Measurements from ENCODE around the gene SLC26A9.

Gene SLC26A9

GRCh38 chr1:205961405-205961804, 18.1 kb upstream of the SLC26A9 start:
- Histone ChIP-seq H3K9me3 (replicated peaks; ENCODE audit: low read length) (no peaks in the 10 kb centered on the region), H3K4me3 (ENCODE audit: low read length) (no peak overlapping the region), H3K4me1 (ENCODE audit: control insufficient read depth, insufficient read depth, low read length) (peaks cover 7% of the 10 kb centered on the region), H3K4me2 (ENCODE audit: low read length) (no peak overlapping the region), H3K9ac (ENCODE audit: low read depth, low read length) (no peak overlapping the region), H3K27me3 (ENCODE audit: control insufficient read depth, insufficient read depth, low read length) (peaks cover 56% of the 10 kb centered on the region), H3K36me3 (ENCODE audit: insufficient read depth, low read length) (no peaks in the 10 kb centered on the region)

DNA sequence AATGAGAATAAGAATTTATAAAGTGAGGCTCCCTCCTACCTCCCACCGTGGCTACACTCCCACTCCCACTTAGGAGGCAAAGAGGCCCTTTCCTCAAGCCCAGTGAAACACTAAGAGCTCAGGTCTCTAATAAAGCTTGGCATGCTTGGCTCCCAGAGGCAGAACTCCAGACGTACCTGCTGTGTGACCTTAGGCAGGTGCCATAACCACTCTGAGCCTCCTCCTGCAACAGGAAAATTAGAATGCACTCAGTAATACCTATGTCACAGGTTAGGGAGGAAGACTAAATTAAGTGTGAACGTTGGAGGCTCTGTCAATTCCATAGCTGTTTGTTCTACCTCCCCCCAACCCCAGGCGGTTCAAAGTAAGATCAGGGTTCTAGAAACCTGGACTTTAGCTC, 16.5 kb upstream of the SLC26A9 start:
- Histone ChIP-seq H3K4me2 (ENCODE audit: low read length) (no peak overlapping the region), H3K4me1 (ENCODE audit: control insufficient read depth, insufficient read depth, low read length) (peaks cover 7% of the 10 kb centered on the region), H3K36me3 (ENCODE audit: insufficient read depth, low read length) (no peaks in the 10 kb centered on the region), H3K27me3 (ENCODE audit: control insufficient read depth, insufficient read depth, low read length) (peaks cover 59% of the 10 kb centered on the region), H3K4me3 (ENCODE audit: low read length) (no peak overlapping the region), H3K9me3 (replicated peaks; ENCODE audit: low read length) (no peaks in the 10 kb centered on the region), H3K9ac (ENCODE audit: low read depth, low read length) (no peak overlapping the region)

- no peak overlapping the region for H3K4me3 ChIP-seq (ENCODE audit: low read length)
- no peak overlapping the region for H3K9ac ChIP-seq (ENCODE audit: low read depth, low read length)
- peaks cover 59% of the 10 kb centered on the region for H3K27me3 ChIP-seq (ENCODE audit: control insufficient read depth, insufficient read depth, low read length)
- H3K9me3 ChIP-seq (replicated peaks; ENCODE audit: low read length): no peaks in the 10 kb centered on the region
- H3K36me3 ChIP-seq (ENCODE audit: insufficient read depth, low read length): no peaks in the 10 kb centered on the region
- no peak overlapping the region for H3K4me2 ChIP-seq (ENCODE audit: low read length)
- peaks cover 13% of the 10 kb centered on the region for H3K4me1 ChIP-seq (ENCODE audit: control insufficient read depth, insufficient read depth, low read length)
Measured at GRCh38 chr1:205955499-205955898, 12.2 kb upstream of the SLC26A9 start.

DNA sequence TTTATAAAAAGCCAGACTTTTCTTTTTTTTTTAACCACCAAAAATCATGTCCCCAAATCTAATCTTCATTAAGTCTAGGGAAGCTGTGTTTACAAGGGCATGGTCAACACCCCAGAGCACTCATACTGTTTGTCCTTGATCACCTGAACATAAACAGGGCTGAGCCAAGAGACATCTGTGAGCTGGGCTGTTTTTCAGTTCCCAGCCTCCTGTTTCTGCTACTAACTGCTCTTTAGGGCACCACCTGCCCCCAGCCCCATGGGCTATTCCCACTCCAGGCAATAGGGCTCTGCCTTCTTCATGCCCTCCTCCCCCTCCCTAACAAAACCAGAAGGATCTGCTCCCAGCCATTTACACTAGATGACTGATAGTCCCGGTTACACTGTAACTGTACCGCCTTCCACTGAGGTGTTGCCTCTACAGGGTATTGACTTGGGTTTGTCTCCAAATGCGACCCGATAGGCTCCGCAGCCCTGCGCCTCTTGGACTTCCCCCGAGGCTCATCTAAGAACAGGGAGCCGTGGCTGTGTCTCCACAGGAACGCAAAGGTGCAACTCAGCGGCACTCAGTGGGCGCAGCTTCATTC, 11.7 kb upstream of the SLC26A9 start:
- no peak overlapping the region for H3K9ac ChIP-seq (ENCODE audit: low read depth, low read length)
- no peaks in the 10 kb centered on the region for H3K36me3 ChIP-seq (ENCODE audit: insufficient read depth, low read length)
- no peak overlapping the region for H3K4me2 ChIP-seq (ENCODE audit: low read length)
- no peaks in the 10 kb centered on the region for H3K9me3 ChIP-seq (replicated peaks; ENCODE audit: low read length)
- peaks cover 54% of the 10 kb centered on the region for H3K27me3 ChIP-seq (ENCODE audit: control insufficient read depth, insufficient read depth, low read length)
- H3K4me1 ChIP-seq (ENCODE audit: control insufficient read depth, insufficient read depth, low read length): peaks cover 19% of the 10 kb centered on the region
- H3K4me3 ChIP-seq (ENCODE audit: low read length): no peak overlapping the region

- peaks cover 39% of the 10 kb centered on the region for H3K27me3 ChIP-seq (ENCODE audit: control insufficient read depth, insufficient read depth, low read length)
- H3K9me3 ChIP-seq (replicated peaks; ENCODE audit: low read length): no peaks in the 10 kb centered on the region
- H3K9ac ChIP-seq (ENCODE audit: low read depth, low read length): no peak overlapping the region
- H3K4me1 ChIP-seq (ENCODE audit: control insufficient read depth, insufficient read depth, low read length): peaks cover 21% of the 10 kb centered on the region
- H3K4me2 ChIP-seq (ENCODE audit: low read length): no peak overlapping the region
- H3K4me3 ChIP-seq (ENCODE audit: low read length): no peak overlapping the region
- no peaks in the 10 kb centered on the region for H3K36me3 ChIP-seq (ENCODE audit: insufficient read depth, low read length)
Measured at GRCh38 chr1:205951746-205952145, 8.5 kb upstream of the SLC26A9 start.

DNA sequence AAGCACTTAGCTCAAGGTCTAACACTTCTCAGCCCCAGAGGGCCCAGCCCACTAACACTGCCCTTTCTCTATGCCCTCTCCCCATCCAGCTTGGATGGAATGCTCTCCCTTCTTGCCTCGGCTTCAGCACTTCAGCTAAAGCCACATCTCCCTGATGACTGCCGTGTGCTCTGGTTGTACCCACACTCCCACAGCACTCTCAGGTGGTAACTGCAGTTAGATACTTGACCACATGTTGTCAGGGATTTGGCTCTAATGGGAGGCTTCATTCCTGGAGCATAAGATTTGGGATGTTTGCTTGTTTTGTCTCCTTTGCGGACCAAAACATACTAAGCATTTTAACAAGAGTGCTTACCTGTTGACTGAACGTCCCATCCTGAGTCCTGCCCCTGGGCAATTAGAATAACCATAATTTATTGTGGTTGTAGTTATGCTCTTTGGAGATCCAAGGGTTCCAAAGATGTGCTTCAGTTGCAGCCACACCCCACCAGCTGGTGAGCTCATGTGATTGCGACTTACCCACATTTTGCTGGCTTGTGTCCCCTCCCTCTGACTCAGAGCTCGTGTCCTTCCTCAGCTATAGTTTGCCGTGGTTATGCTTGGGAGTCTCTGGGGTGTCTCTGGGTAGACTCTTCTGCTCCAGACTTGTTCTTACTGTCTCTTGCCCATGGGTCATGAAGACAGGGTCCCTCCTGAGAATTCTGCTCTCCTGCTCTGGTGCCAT, 7.7 kb upstream of the SLC26A9 start:
- Histone ChIP-seq H3K4me3 (ENCODE audit: low read length) (no peak overlapping the region), H3K9ac (ENCODE audit: low read depth, low read length) (no peak overlapping the region), H3K27me3 (ENCODE audit: control insufficient read depth, insufficient read depth, low read length) (peaks cover 39% of the 10 kb centered on the region), H3K4me1 (ENCODE audit: control insufficient read depth, insufficient read depth, low read length) (peaks cover 21% of the 10 kb centered on the region), H3K4me2 (ENCODE audit: low read length) (peak overlapping the region; percentile 0), H3K9me3 (replicated peaks; ENCODE audit: low read length) (no peaks in the 10 kb centered on the region), H3K36me3 (ENCODE audit: insufficient read depth, low read length) (no peaks in the 10 kb centered on the region)

GRCh38 chr1:205950280-205950679, 7.0 kb upstream of the SLC26A9 start:
- Histone ChIP-seq H3K27me3 (ENCODE audit: control insufficient read depth, insufficient read depth, low read length) (peaks cover 43% of the 10 kb centered on the region), H3K4me1 (ENCODE audit: control insufficient read depth, insufficient read depth, low read length) (peaks cover 21% of the 10 kb centered on the region), H3K9me3 (replicated peaks; ENCODE audit: low read length) (no peaks in the 10 kb centered on the region), H3K9ac (ENCODE audit: low read depth, low read length) (no peak overlapping the region), H3K4me2 (ENCODE audit: low read length) (no peak overlapping the region), H3K4me3 (ENCODE audit: low read length) (no peak overlapping the region), H3K36me3 (ENCODE audit: insufficient read depth, low read length) (no peaks in the 10 kb centered on the region)

DNA sequence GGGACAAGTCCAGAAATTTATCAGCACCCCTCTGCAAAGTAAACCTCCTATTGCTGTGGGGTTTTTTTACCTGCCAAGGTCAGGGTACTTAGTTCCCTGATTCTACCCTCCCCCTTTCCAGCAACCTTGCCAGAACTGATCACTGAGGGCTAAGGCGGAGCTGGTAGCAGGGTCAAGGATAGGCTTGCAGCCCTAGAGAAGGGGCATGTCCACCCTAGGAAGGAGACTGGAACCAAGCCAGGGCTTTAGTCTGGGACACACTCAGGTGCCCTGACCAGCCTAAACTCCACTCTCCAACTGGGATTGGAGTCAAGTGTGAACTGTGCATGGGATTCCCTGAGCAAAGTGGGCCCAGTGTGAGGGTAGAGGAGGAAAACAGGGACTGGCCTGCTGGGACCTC, 6.5 kb upstream of the SLC26A9 start:
- H3K27me3 ChIP-seq (ENCODE audit: control insufficient read depth, insufficient read depth, low read length): peaks cover 43% of the 10 kb centered on the region
- H3K9ac ChIP-seq (ENCODE audit: low read depth, low read length): no peak overlapping the region

DNA sequence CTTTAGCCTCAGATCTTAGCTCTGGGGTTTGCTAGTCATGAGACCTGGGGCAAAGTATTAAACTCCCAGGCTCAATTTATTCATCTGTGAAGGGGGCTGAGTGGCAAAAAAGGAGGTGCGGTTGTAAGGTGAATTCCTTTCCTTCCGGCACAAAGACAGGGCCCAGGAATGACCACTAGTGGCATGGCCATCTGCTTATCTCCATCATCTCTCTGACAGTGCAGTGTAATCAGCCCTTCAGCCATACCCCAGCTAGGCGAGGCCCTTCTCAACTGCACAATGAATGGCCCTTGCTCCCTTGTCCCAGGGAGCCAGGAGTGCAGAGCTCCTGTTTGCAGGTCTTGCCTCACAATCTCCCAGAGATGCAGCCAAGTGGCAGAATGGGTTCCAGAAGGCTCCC, 5.6 kb upstream of the SLC26A9 start:
- Histone ChIP-seq H3K36me3 (ENCODE audit: insufficient read depth, low read length) (no peaks in the 10 kb centered on the region), H3K4me1 (ENCODE audit: control insufficient read depth, insufficient read depth, low read length) (peaks cover 21% of the 10 kb centered on the region), H3K4me3 (ENCODE audit: low read length) (no peak overlapping the region), H3K4me2 (ENCODE audit: low read length) (no peak overlapping the region), H3K27me3 (ENCODE audit: control insufficient read depth, insufficient read depth, low read length) (peaks cover 43% of the 10 kb centered on the region), H3K9me3 (replicated peaks; ENCODE audit: low read length) (no peaks in the 10 kb centered on the region), H3K9ac (ENCODE audit: low read depth, low read length) (no peak overlapping the region)

More for the DNA sequence above, 6.5 kb upstream of the SLC26A9 start:
- Histone ChIP-seq H3K9me3 (replicated peaks; ENCODE audit: low read length) (no peaks in the 10 kb centered on the region), H3K4me2 (ENCODE audit: low read length) (no peak overlapping the region), H3K4me1 (ENCODE audit: control insufficient read depth, insufficient read depth, low read length) (peaks cover 21% of the 10 kb centered on the region), H3K36me3 (ENCODE audit: insufficient read depth, low read length) (no peaks in the 10 kb centered on the region), H3K4me3 (ENCODE audit: low read length) (no peak overlapping the region)

DNA sequence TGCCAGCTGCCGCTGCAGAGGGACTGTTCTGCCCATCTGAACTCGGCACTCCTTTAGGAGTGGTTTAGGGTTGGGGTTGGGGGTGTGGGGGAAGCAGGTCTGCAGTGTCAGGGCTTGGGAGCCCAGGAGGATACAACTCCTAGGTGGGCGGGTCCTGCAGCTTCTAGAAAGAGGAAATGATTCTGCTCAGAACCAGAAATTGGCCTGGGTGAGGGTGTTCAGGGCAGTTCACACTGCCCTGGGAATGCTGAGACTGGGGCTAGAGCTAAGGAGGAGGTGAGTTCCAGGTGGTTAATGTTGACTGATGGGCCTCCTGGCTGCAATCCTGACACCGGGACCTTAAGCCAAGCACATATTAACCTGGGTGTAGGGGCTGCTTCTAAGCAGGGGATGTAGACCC, 4.8 kb upstream of the SLC26A9 start:
- no peak overlapping the region for H3K9ac ChIP-seq (ENCODE audit: low read depth, low read length)
- H3K4me3 ChIP-seq (ENCODE audit: low read length): no peak overlapping the region
- H3K4me1 ChIP-seq (ENCODE audit: control insufficient read depth, insufficient read depth, low read length): peaks cover 21% of the 10 kb centered on the region
- no peaks in the 10 kb centered on the region for H3K36me3 ChIP-seq (ENCODE audit: insufficient read depth, low read length)
- H3K4me2 ChIP-seq (ENCODE audit: low read length): no peak overlapping the region
- H3K9me3 ChIP-seq (replicated peaks; ENCODE audit: low read length): no peaks in the 10 kb centered on the region
- peaks cover 48% of the 10 kb centered on the region for H3K27me3 ChIP-seq (ENCODE audit: control insufficient read depth, insufficient read depth, low read length)

DNA sequence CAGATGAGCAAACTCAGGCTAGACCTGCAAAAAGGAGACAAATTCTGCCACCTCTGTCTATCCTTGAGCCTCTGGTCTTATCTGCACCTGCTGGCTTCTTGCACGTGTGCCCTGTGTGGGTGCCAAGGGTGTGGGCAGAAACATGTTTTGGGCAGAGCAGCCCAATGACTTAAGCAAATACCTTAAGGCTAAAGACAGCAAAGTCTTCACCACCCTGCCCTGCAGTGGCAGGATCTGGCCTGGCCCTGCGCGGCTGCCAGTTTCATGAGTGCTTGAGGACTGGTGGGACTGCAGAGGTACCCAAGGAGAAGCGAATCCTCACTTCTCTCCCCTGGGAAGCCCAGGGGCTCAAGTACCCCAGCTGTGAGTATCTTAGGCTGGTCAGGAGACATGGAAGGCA, 3.8 kb upstream of the SLC26A9 start:
- peaks cover 58% of the 10 kb centered on the region for H3K27me3 ChIP-seq (ENCODE audit: control insufficient read depth, insufficient read depth, low read length)
- no peak overlapping the region for H3K9ac ChIP-seq (ENCODE audit: low read depth, low read length)
- no peak overlapping the region for H3K4me3 ChIP-seq (ENCODE audit: low read length)
- H3K4me1 ChIP-seq (ENCODE audit: control insufficient read depth, insufficient read depth, low read length): peaks cover 21% of the 10 kb centered on the region
- no peaks in the 10 kb centered on the region for H3K36me3 ChIP-seq (ENCODE audit: insufficient read depth, low read length)
- no peak overlapping the region for H3K4me2 ChIP-seq (ENCODE audit: low read length)
- no peaks in the 10 kb centered on the region for H3K9me3 ChIP-seq (replicated peaks; ENCODE audit: low read length)

DNA sequence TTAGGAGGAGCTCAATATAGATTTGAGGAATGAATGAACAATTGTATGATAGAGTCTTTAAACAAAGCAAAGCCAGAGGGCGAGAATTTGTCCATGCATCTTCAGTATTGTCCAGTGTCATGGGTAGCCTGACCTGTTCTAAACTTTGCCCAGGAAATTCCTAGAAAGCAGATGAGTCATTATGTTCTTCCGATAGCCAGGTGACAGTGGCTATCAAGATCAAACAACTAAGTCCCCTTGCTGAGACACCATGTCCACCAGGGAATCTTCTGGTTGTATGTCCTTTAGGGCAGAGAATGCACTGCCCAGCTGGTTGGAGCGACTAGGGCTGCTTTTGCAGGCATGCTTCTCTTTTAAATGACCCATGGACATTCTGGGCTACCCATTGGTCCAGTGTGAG, 1.8 kb upstream of the SLC26A9 start:
- Histone ChIP-seq H3K9me3 (replicated peaks; ENCODE audit: low read length) (no peaks in the 10 kb centered on the region), H3K4me2 (ENCODE audit: low read length) (no peak overlapping the region), H3K4me1 (ENCODE audit: control insufficient read depth, insufficient read depth, low read length) (peaks cover 4% of the 10 kb centered on the region), H3K27me3 (ENCODE audit: control insufficient read depth, insufficient read depth, low read length) (peaks cover 68% of the 10 kb centered on the region), H3K9ac (ENCODE audit: low read depth, low read length) (no peak overlapping the region), H3K4me3 (ENCODE audit: low read length) (no peak overlapping the region), H3K36me3 (ENCODE audit: insufficient read depth, low read length) (no peaks in the 10 kb centered on the region)
